IPS DF 4.7 (cell line): ENCODE data around the gene MICALL2.
"Not testable (repeated sequence)": the region's sequence is repeated elsewhere in the genome, so short reads cannot be mapped to it uniquely, and the experiment has no call there.

Experiments
- DNase-seq: peaks from one replicate; pipeline ENCODE4 v3.0.0-alpha.2; 2013; ENCODE audit warnings: low spot score; ENCODE audit errors: extremely low read depth

Gene MICALL2

DNA sequence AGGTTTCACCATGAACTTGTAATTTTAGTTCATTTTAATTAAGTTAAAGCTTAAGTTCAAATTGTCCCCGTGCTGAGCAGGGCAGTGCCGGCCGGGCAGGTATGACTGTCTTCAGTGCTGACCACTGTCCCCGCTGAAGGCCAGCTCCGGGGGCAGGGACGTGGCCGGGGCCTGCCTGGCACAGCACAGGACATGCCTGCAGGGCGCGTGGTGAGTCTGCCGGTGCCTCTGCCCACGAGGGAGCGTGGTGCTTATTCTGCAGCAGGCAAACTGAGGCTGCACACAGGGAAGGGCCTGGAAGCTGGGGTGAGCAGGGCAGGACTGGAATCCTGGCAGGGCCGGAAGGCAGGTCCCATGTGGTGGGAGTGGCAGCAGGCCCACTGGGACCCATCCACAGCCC is 9.8 kb downstream of the MICALL2 start:
- DNase-seq, result no peak

DNA sequence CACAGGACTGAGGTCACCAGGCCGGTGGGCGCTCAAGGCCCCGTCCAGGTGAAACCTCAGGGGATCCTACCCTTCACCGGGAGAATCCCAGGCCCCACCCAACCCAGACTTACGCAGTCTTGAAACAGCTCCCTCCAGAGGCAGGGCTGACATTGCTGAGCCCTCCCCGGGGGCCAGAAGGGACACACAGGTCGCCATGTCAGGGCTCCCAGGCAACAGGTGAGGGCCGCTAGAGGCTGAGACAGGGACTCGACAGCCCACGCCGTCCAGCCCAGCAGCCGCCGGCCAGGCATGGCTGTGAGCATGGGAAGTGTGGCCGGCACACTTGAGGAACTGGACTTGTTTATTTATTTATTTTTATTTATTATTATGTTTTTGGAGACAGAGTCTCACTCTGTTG is 10.3 kb downstream of the MICALL2 start:
- no peak for DNase-seq

DNA sequence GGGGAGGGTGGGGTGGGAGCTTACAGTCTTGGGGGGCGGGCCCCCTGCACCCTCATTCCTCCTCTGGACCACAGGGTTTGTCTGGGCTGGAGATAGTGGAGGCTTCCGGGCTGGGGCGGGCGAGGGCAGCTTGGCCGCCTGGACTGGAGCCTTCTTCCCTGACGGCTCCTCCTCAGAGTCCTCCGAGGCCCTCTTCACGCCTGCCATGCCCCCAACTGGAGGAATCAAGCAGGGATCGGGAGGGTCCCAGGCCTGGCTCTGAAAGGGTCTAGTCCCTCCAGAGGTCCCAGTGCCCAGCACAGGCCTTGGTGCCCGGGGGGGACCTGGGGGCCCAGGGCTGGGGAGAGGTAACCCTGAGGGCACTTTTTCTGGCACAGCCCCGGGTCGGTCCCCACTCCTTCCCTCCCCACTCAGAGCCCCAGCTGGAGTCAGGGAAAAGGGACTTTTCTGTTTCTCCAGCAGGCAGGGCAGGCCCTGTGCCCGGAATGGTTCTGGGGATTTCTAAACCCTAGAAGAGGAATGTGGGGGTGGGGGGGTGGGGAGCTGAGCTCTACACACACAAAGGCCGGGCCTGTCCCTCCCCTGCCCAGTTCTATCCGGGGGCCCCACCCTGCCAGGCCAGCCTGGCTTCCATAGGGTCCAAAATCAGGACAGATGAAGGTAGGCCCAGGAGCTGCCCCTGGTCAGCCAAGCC is 11.6 kb downstream of the MICALL2 start:
- DNase-seq, result no peak

GRCh38 chr7:1447112-1447511 is 12.2 kb downstream of the MICALL2 start:
- DNase-seq, result no peak

DNA sequence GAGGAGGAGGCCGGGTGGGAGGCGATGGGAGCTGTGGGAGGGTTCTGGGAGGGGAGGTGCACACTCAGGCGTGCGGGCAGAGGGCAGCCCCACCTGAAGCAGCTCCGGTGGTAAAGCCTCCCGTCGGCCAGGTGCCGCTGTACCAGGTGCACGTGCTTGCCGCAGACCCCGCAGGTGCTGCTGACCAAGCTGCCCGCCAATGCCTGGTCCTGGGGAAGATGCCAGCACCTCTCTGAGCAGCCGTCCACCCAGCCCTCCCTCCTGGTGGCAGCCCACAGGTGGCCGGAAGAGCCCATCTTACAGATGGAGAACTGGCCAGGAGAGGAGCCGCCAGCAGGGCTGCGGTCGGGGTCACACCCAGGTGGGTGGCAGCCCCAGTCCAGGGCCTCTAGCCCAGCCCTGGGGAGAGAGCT is 12.6 kb downstream of the MICALL2 start:
- DNase-seq, result no peak

DNA sequence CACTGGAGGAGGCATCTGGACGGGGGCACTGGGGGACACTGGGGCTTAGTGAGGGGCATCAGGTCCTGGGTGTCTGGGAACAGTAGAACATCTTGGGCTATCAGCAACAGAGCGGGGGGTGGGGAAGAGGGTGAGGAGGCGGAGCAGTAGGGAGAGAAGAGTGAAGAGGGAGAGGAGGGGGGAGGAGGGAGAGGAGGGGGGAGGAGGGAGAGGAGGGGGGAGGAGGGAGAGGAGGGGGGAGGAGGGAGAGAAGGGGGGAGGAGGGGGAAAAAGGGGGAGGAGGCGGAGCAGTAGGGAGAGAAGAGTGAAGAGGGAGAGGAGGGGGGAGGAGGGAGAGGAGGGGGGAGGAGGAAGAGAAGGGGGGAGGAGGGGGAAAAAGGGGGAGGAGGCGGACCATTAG is 13.2 kb downstream of the MICALL2 start:
- DNase-seq, result not testable (repeated sequence)

- no peak for DNase-seq
Measured at GRCh38 chr7:1445341-1445740, 13.9 kb downstream of the MICALL2 start.

DNA sequence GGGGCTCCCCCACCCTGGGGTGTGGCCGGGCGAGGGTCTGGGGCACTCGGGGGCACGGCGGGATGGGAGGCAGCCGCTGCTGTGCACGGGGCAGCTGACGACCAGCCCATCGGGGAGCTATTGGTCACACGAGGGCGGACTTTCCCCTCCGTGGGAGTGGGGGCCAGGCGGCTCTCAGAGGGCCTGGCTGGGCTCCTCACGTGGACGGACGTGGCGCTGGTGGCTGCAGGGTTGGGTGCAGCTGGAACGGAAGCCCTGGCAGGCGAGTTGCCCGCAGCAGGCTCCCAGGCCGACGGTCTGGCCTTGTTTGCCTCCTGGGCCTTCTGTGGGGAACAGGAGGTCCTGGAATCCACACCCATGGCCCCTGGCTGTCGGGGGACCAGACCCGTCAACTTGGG is 14.3 kb downstream of the MICALL2 start:
- no peak for DNase-seq

DNA sequence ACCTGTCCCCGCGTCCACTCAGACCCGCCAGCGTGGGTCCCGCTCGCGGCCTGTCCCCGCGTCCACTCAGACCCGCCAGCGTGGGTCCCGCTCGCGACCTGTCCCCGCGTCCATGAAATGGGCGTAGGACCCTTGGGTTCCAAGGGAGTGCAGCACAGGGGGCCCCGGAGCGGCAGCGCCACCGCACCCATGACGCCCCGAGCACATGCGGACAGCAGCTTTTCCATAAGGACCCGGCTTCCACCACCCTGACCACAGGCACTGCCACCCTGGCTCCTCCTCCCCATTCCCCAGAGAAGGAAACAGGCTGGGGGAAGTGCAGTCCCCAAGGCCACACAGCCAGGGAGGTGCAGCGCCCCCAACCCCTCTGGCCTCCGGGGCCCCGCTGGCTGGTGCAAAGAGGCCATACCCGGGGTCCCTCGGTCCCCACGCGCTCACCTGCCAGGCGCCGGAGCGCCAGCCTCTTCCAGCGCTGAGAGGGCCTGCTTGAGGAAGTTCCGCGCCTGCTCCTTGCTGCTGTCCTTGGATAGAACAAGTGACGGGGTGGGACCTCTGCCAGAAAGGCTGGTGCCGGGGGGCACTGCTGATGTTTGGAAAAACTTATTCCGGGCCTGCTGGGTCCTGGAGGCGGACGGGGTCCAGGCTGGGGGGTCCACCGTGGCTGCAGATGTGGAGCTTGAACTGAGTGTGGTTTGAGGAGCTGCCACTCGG is 14.9 kb downstream of the MICALL2 start:
- no peak for DNase-seq

GRCh38 chr7:1443587-1444200 is 15.6 kb downstream of the MICALL2 start:
- not testable (repeated sequence) for DNase-seq

DNA sequence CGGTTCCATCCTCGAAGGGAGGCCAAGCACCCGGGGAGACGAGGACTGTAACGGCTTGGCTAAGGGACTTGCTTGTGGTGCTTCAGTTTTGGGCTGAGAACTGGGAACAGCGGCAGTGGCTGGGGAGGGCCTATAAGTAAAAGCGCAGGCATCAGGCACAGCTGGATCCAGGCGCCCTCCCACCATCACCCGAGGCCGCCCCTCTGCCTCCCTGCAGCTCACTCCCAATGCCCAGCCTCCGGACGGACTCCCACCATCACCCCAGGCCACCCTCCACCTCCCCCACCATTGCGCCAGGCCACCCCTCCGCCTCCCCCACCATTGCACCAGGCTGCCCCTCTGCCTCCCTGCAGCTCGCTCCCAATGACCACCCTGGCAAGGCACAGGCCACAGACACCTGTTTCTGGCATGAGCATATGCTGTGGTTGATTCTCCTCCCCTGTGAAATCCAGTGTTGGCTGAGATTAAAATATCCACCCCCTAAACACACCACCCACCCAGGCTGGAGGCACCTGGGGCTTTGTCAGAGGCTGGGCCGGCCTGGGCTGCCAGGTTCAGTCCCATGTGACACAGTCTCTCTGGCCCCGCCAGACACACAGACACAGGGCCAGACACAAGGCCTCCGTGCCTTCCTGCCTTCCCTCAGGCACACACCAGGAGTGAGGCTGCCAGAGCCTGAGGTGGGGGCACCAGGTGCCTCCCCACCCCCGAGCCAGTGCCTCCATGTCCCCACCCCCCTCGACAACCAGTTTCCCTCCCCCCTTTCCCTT is 16.7 kb downstream of the MICALL2 start:
- no peak for DNase-seq

- DNase-seq, result no peak
Measured at GRCh38 chr7:1441615-1442354, 17.5 kb downstream of the MICALL2 start.

DNA sequence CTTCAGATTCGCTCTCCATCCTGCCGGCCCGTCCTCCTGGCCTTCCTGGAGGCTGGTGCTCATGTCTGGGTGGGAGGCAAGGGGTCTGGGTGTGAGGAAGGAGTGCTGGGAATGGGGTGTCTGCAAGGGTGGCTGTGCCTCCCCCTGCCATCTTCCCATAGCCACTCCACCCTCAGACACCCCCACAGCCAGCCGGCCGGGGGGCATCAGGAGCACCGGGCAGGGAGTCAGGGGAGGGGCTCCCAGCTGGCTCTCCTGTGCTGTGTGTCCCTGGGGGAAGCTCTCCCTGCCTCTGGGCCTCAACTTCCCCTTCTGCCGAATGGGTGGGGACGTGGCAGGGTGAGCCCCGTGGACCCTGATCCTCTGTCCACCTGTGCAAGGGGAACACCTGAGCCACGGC is 18.6 kb downstream of the MICALL2 start:
- DNase-seq, result no peak

- no peak for DNase-seq
Measured at GRCh38 chr7:1439373-1440363, 19.6 kb downstream of the MICALL2 start.

- no peak for DNase-seq
Measured at GRCh38 chr7:1438821-1439220, 20.4 kb downstream of the MICALL2 start.

GRCh38 chr7:1438208-1438607 is 21.1 kb downstream of the MICALL2 start:
- DNase-seq, result no peak

GRCh38 chr7:1437155-1437880 is 22.0 kb downstream of the MICALL2 start:
- DNase-seq, result no peak

DNA sequence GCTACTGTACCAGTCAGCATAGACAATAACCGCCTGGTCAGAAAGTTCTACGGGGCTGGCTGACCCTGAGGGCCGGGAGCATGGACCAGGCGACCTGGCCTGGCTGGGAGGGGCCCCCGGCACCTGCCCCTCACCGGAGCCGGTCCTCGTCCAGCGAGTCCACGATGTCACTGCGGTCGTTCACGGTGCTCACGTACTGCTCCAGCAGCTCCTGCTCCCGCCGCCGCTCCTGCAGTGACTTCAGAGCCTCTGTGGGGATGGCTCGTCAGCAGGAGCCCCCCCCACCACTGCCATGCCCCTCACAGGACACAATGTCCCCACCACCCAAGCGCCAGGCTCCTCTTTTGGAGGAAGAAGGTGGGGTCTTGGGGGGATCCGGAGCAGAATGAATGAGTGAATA is 22.7 kb downstream of the MICALL2 start:
- DNase-seq, result no peak
